ENCODE measurements around the gene ERI3.

GRCh38 chr1:44347280-44347679 is 7.8 kb downstream of the ERI3 start:
- TF ChIP-seq CTCF (IDR thresholded peaks at IDR 0.05; ENCODE audit: extremely low read depth in 1 of 2, insufficient read depth in 1 of 2, low read depth in 1 of 2, low read length in 2 of 2) (no peak), POLR2A (IDR thresholded peaks at IDR 0.05; ENCODE audit: low read depth, low read length) (no peak)

Data from endothelial cell of umbilical vein (primary cell).